ENCODE measurements around the gene ROBO1.

The ROBO1 gene

GRCh38 chr3:79766496-79767193, 1.2 kb downstream of the ROBO1 start:
- no peak for ATAC-seq (ENCODE audit: insufficient read depth, low read depth)
- Histone ChIP-seq H3K79me2 (ENCODE audit: insufficient read depth, low read length) (no peaks in the 10 kb centered on the region), H2AFZ (ENCODE audit: low read depth, low read length) (no peak overlapping the region), H3K9ac (ENCODE audit: low read depth, low read length) (no peak overlapping the region), H3K4me3 (ENCODE audit: low read depth in 1 of 2, low read length in 2 of 2) (no peak overlapping the region), H3K27ac (ENCODE audit: low read length) (no peak overlapping the region), H3K9me3 (ENCODE audit: insufficient read depth, low read length, severe bottlenecking) (peaks cover 3% of the 10 kb centered on the region), H3K36me3 (ENCODE audit: insufficient read depth, low read length) (no peaks in the 10 kb centered on the region), H3K27me3 (ENCODE audit: insufficient read depth, low read length, poor library complexity) (no peaks in the 10 kb centered on the region), H3K4me2 (ENCODE audit: insufficient read depth, low read length) (no peak overlapping the region), H4K20me1 (ENCODE audit: insufficient read depth, low read length) (no peaks in the 10 kb centered on the region), H3K4me1 (ENCODE audit: insufficient read depth, low read length) (no peaks in the 10 kb centered on the region)
- TF ChIP-seq CTCF (IDR thresholded peaks at IDR 0.05; ENCODE audit: borderline replicate concordance, extremely low read depth, low read length, poor library complexity, severe bottlenecking) (no peak), EZH2 (IDR thresholded peaks at IDR 0.05; ENCODE audit: borderline replicate concordance, low read depth, low read length, severe bottlenecking) (no peak)
- DNase-seq = no peak

GRCh38 chr3:79765911-79766310, 1.9 kb downstream of the ROBO1 start:
- no peak overlapping the region for H3K27ac ChIP-seq (ENCODE audit: low read length)
- no peaks in the 10 kb centered on the region for H4K20me1 ChIP-seq (ENCODE audit: insufficient read depth, low read length)
- no peak overlapping the region for H2AFZ ChIP-seq (ENCODE audit: low read depth, low read length)
- ATAC-seq (ENCODE audit: insufficient read depth, low read depth) (no peak), DNase-seq (no peak)
- no peaks in the 10 kb centered on the region for H3K79me2 ChIP-seq (ENCODE audit: insufficient read depth, low read length)
- no peaks in the 10 kb centered on the region for H3K27me3 ChIP-seq (ENCODE audit: insufficient read depth, low read length, poor library complexity)
- no peaks in the 10 kb centered on the region for H3K36me3 ChIP-seq (ENCODE audit: insufficient read depth, low read length)
- no peaks in the 10 kb centered on the region for H3K9me3 ChIP-seq (ENCODE audit: insufficient read depth, low read length, severe bottlenecking)
- H3K4me2 ChIP-seq (ENCODE audit: insufficient read depth, low read length) = no peak overlapping the region
- no peak overlapping the region for H3K4me3 ChIP-seq (ENCODE audit: low read depth in 1 of 2, low read length in 2 of 2)
- no peak overlapping the region for H3K9ac ChIP-seq (ENCODE audit: low read depth, low read length)
- TF ChIP-seq EZH2 (IDR thresholded peaks at IDR 0.05; ENCODE audit: borderline replicate concordance, low read depth, low read length, severe bottlenecking) (no peak), CTCF (IDR thresholded peaks at IDR 0.05; ENCODE audit: borderline replicate concordance, extremely low read depth, low read length, poor library complexity, severe bottlenecking) (no peak)
- H3K4me1 ChIP-seq (ENCODE audit: insufficient read depth, low read length) = no peaks in the 10 kb centered on the region

- H3K9me3 ChIP-seq (ENCODE audit: insufficient read depth, low read length, severe bottlenecking) = no peaks in the 10 kb centered on the region
- no peak overlapping the region for H3K4me2 ChIP-seq (ENCODE audit: insufficient read depth, low read length)
- no peak overlapping the region for H3K9ac ChIP-seq (ENCODE audit: low read depth, low read length)
- H3K79me2 ChIP-seq (ENCODE audit: insufficient read depth, low read length) = no peaks in the 10 kb centered on the region
- DNase-seq = no peak
- H3K4me3 ChIP-seq (ENCODE audit: low read depth in 1 of 2, low read length in 2 of 2) = no peak overlapping the region
- H3K4me1 ChIP-seq (ENCODE audit: insufficient read depth, low read length) = no peaks in the 10 kb centered on the region
- no peak for ATAC-seq (ENCODE audit: insufficient read depth, low read depth)
- no peaks in the 10 kb centered on the region for H4K20me1 ChIP-seq (ENCODE audit: insufficient read depth, low read length)
- H3K27ac ChIP-seq (ENCODE audit: low read length) = no peak overlapping the region
- no peaks in the 10 kb centered on the region for H3K36me3 ChIP-seq (ENCODE audit: insufficient read depth, low read length)
- no peaks in the 10 kb centered on the region for H3K27me3 ChIP-seq (ENCODE audit: insufficient read depth, low read length, poor library complexity)
- no peak overlapping the region for H2AFZ ChIP-seq (ENCODE audit: low read depth, low read length)
- TF ChIP-seq CTCF (IDR thresholded peaks at IDR 0.05; ENCODE audit: borderline replicate concordance, extremely low read depth, low read length, poor library complexity, severe bottlenecking) = no peak
- TF ChIP-seq EZH2 (IDR thresholded peaks at IDR 0.05; ENCODE audit: borderline replicate concordance, low read depth, low read length, severe bottlenecking) = no peak
Observed at GRCh38 chr3:79761441-79761840, 6.4 kb downstream of the ROBO1 start.
